Measurements from ENCODE around the gene LMOD3. TPM values are rescaled to one million over a fixed set of nuclear protein-coding genes. Genes with fewer than 3 reads are reported as not detected.

Gene LMOD3
- total and polyA plus RNA-seq, 2 donors (not counting 1 experiment from before 2014, with no cell fraction given): not detected

DNA sequence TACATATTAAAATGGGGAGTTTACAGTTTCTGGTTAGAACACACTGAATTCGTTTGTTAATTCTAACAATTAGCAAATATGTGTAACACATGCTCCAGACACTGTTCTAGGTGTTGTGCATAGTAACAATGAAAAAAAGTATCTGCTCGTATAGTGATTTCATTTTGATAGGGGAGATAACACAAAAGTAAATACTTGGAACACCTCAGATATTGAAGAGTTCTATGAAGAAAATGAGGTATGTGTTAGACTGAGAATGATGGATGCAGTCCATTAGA lies 63.5 kb downstream of the LMOD3 start:
- H3K4me3 Mint-ChIP-seq: peak overlapping the region; percentile 63
- no peak for ATAC-seq (ENCODE audit: low read depth)
- no peak for TF ChIP-seq EZH2 (IDR thresholded peaks at IDR 0.05; ENCODE audit: borderline replicate concordance, insufficient read depth, low read depth, low read length, poor library complexity, severe bottlenecking)
- TF ChIP-seq, protein P1, sequence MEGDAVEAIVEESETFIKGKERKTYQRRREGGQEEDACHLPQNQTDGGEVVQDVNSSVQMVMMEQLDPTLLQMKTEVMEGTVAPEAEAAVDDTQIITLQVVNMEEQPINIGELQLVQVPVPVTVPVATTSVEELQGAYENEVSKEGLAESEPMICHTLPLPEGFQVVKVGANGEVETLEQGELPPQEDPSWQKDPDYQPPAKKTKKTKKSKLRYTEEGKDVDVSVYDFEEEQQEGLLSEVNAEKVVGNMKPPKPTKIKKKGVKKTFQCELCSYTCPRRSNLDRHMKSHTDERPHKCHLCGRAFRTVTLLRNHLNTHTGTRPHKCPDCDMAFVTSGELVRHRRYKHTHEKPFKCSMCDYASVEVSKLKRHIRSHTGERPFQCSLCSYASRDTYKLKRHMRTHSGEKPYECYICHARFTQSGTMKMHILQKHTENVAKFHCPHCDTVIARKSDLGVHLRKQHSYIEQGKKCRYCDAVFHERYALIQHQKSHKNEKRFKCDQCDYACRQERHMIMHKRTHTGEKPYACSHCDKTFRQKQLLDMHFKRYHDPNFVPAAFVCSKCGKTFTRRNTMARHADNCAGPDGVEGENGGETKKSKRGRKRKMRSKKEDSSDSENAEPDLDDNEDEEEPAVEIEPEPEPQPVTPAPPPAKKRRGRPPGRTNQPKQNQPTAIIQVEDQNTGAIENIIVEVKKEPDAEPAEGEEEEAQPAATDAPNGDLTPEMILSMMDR (IDR thresholded peaks at IDR 0.05): no peak
- peaks cover 30% of the 10 kb centered on the region for H3K4me1 Mint-ChIP-seq
- CTCF ChIA-PET: interaction anchor here (1.2 to 2.1 kb wide), 3 partner anchors 22 to 27 kb away, joined by 4 to 6 read pairs (median 4); partner anchors contain the start of gene ARL6IP5
- peak overlapping the region; percentile 91 for H3K27ac Mint-ChIP-seq
- POLR2A ChIA-PET: interaction anchor here (0.9 to 1.3 kb wide), 4 partner anchors 16 to 25 kb away, joined by 3 to 5 read pairs (median 3); partner anchors contain the start of gene UBA3
- WGBS (ENCODE audit: insufficient coverage): no CpG with 5 or more reads among the region's 2 CpGs
- no peaks in the 10 kb centered on the region for H3K9me3 Mint-ChIP-seq (ENCODE audit: insufficient read depth)
- Histone ChIP-seq H3K9me3 (ENCODE audit: control extremely low read depth in 1 of 3, control insufficient read depth in 2 of 3, insufficient read depth in 1 of 3, low read length in 2 of 3) (no peaks in the 10 kb centered on the region), H3K36me3 (replicated peaks in 1 of 2; ENCODE audit: control extremely low read depth in 1 of 2, control insufficient read depth in 1 of 2, extremely low read depth in 1 of 2, insufficient read depth in 2 of 2, low read length in 1 of 2) (peaks cover 11 to 58% of the 10 kb centered on the region in 2 experiments), H2AFZ (ENCODE audit: insufficient read depth, low read depth, low read length, poor library complexity, severe bottlenecking) (peak overlapping the region; percentile 68), H3K27ac (ENCODE audit: low read length in 2 of 2) (peak overlapping the region; percentile 64 to 87), H3K4me2 (replicated peaks; ENCODE audit: low read depth, low read length, poor library complexity, severe bottlenecking) (peak overlapping the region; percentile 63), H3K79me2 (ENCODE audit: control insufficient read depth, insufficient read depth, low read length) (peaks cover 3% of the 10 kb centered on the region), H3K4me3 (ENCODE audit: control extremely low read depth in 1 of 5, extremely low read depth in 1 of 5, insufficient read depth in 1 of 5, low read depth in 2 of 5, low read length in 4 of 5) (no peak overlapping the region), H3K4me1 (ENCODE audit: control insufficient read depth in 2 of 2, insufficient read depth in 2 of 2, low read length in 2 of 2) (peaks cover 20 to 22% of the 10 kb centered on the region in 2 donors), H3K9ac (ENCODE audit: low read length) (peak overlapping the region; percentile 45), H4K20me1 (ENCODE audit: control insufficient read depth, insufficient read depth, low read length, poor library complexity, severe bottlenecking) (no peaks in the 10 kb centered on the region), H3K27me3 (replicated peaks in 1 of 4; ENCODE audit: control extremely low read depth in 1 of 4, control insufficient read depth in 3 of 4, insufficient read depth in 4 of 4, low read length in 3 of 4) (no peaks in the 10 kb centered on the region)
- no peak for DNase-seq
- intact Hi-C loops (cut with micrococcal nuclease): no loop called here
- H3K27me3 Mint-ChIP-seq: no peaks in the 10 kb centered on the region

DNA sequence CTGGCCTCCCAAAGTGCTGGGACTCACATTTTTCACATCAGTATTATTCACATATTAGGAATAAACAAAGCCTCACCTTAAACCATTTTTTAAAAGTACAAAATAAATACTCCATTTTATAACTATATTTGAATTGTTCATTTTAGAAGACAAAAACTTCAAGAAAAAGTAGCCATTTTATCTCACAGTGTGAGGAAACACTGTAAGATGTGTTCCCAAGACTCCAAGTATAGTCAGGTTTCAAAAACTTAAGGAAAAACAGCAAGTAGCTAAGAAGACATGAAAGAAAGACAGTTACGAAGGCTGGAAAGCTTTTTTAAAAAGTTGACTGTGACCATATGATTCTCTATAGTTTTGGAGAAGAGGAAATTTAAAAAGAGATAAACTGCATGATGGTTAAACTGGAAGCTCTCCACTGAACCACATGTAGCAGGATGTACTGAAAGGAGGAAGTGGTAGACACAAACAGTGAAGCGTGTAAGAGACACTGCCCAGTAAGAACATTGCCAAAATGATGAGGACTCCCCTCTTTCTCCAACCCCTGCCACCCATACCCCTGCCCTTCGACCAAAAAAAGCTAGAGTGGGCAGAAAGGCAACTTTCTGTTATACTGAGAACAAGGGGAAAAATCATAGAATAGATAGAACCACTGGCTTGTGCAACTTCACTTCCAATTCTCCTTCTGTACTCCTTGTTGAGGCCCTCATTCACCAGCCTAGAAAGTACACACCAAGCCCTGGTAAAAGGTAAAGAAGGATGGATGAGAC lies 64.0 kb downstream of the LMOD3 start:
- H3K9me3 Mint-ChIP-seq (ENCODE audit: insufficient read depth): no peaks in the 10 kb centered on the region
- H3K4me3 Mint-ChIP-seq: peak overlapping the region; percentile 63
- Histone ChIP-seq H4K20me1 (ENCODE audit: control insufficient read depth, insufficient read depth, low read length, poor library complexity, severe bottlenecking) (no peaks in the 10 kb centered on the region), H3K27ac (ENCODE audit: low read length in 2 of 2) (peak overlapping the region; percentile 64 to 87), H3K9ac (ENCODE audit: low read length) (peak overlapping the region; percentile 45), H3K4me2 (replicated peaks; ENCODE audit: low read depth, low read length, poor library complexity, severe bottlenecking) (peak overlapping the region; percentile 63), H2AFZ (ENCODE audit: insufficient read depth, low read depth, low read length, poor library complexity, severe bottlenecking) (peak overlapping the region; percentile 68), H3K27me3 (replicated peaks in 1 of 4; ENCODE audit: control extremely low read depth in 1 of 4, control insufficient read depth in 3 of 4, insufficient read depth in 4 of 4, low read length in 3 of 4) (no peaks in the 10 kb centered on the region), H3K9me3 (ENCODE audit: control extremely low read depth in 1 of 3, control insufficient read depth in 2 of 3, insufficient read depth in 1 of 3, low read length in 2 of 3) (no peaks in the 10 kb centered on the region), H3K36me3 (replicated peaks in 1 of 2; ENCODE audit: control extremely low read depth in 1 of 2, control insufficient read depth in 1 of 2, extremely low read depth in 1 of 2, insufficient read depth in 2 of 2, low read length in 1 of 2) (peaks cover 9 to 53% of the 10 kb centered on the region in 2 experiments), H3K79me2 (ENCODE audit: control insufficient read depth, insufficient read depth, low read length) (peaks cover 7% of the 10 kb centered on the region), H3K4me1 (ENCODE audit: control insufficient read depth in 2 of 2, insufficient read depth in 2 of 2, low read length in 2 of 2) (peaks cover 20 to 22% of the 10 kb centered on the region in 2 donors), H3K4me3 (ENCODE audit: control extremely low read depth in 1 of 5, extremely low read depth in 1 of 5, insufficient read depth in 1 of 5, low read depth in 2 of 5, low read length in 4 of 5) (peak overlapping the region in 1 of 5 experiments; percentile 38)
- H3K27ac Mint-ChIP-seq: peak overlapping the region; percentile 91
- intact Hi-C loops (cut with micrococcal nuclease): no loop called here
- WGBS (ENCODE audit: insufficient coverage): 0% methylated on average over 2 of the region's 3 CpGs
- ATAC-seq (ENCODE audit: low read depth): peak; percentile 99
- ChIA-PET POLR2A (interaction anchor here (0.6 to 1.4 kb wide), 6 partner anchors 17 to 44 kb away, joined by 3 to 5 read pairs (median 3); partner anchors contain the start of gene UBA3), CTCF (interaction anchor here (1.2 to 2.1 kb wide), 3 partner anchors 23 to 28 kb away, joined by 4 to 6 read pairs (median 4); partner anchors contain the start of gene ARL6IP5)
- peak; percentile 77 for DNase-seq
- peaks cover 30% of the 10 kb centered on the region for H3K4me1 Mint-ChIP-seq
- TF ChIP-seq EZH2 (IDR thresholded peaks at IDR 0.05; ENCODE audit: borderline replicate concordance, insufficient read depth, low read depth, low read length, poor library complexity, severe bottlenecking): no peak
- TF ChIP-seq, protein P1 (IDR thresholded peaks at IDR 0.05): no peak
- H3K27me3 Mint-ChIP-seq: no peaks in the 10 kb centered on the region

All from B cell (primary cell).